Upper lobe of left lung (tissue), 4 donors: ENCODE data around the gene TFCP2L1.

Source experiments
- CTCF ChIP-seq, 6 experiments: fragments of 450-650 bp in 4 of 6; fragments of 200-600 bp in 2 of 6; sonication (generic) in 2 of 6; IDR thresholded peaks; one replicate each; pipeline ENCODE4 v1.5.1; 2016 to 2019; ENCODE audit warnings: antibody characterized with exemption in 6 of 6
- POLR2A ChIP-seq, 4 donors: fragments of 450-650 bp; IDR thresholded peaks; one replicate each; pipeline ENCODE4 v1.5.1; 2016 to 2017; ENCODE audit warnings: antibody characterized with exemption in 4 of 4, mild to moderate bottlenecking in 2 of 4

GRCh38 chr2:121209014-121209610 lies 75.9 kb downstream of the TFCP2L1 start:
- TF ChIP-seq POLR2A (IDR thresholded peaks at IDR 0.05) (no peak), CTCF (IDR thresholded peaks at IDR 0.05) (no peak)
